ENCODE measurements around the gene KRT79.

KRT79 gene

GRCh38 chr12:52787324-52788191 lies 46.6 kb downstream of the KRT79 start:
- Mint-ChIP-seq H3K9me3 (peaks cover 5% of the 10 kb centered on the region), H3K4me1 (peaks cover 22% of the 10 kb centered on the region), H3K27ac (no peak overlapping the region), H3K4me3 (no peak overlapping the region), H3K36me3 (peaks cover 3% of the 10 kb centered on the region), H3K27me3 (peaks cover 15% of the 10 kb centered on the region)

DNA sequence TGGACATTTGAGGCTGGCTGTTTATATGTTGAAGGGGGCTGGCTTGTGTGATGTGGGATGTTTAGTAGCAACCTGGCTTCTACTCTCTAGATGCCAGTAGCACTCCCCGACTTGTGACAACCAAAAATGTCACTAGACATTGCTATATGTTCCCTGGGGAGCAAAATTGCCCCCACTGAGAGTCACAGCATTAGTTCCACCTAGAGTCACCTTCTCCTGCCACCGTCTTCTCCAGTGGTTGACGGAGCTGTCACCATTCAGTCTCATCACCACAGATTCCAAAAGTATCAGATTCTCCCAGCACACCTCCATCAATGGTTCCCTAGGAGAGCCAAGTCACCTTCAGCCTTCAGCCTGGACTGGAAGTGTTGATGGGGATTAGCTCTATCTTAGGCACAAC lies 49.2 kb downstream of the KRT79 start:
- peaks cover 11% of the 10 kb centered on the region for H3K27me3 Mint-ChIP-seq

GRCh38 chr12:52783563-52784316 lies 50.4 kb downstream of the KRT79 start:
- no peaks in the 10 kb centered on the region for H3K4me1 Mint-ChIP-seq
- H3K9me3 Mint-ChIP-seq: peaks cover 5% of the 10 kb centered on the region
- peaks cover under 1% of the 10 kb centered on the region for H3K27me3 Mint-ChIP-seq
- H3K36me3 Mint-ChIP-seq: no peaks in the 10 kb centered on the region
- no peak overlapping the region for H3K4me3 Mint-ChIP-seq
- H3K27ac Mint-ChIP-seq: no peak overlapping the region

More for the DNA sequence above, 49.2 kb downstream of the KRT79 start:
- H3K4me1 Mint-ChIP-seq: peaks cover 8% of the 10 kb centered on the region
- H3K9me3 Mint-ChIP-seq: peaks cover 5% of the 10 kb centered on the region
- no peak overlapping the region for H3K4me3 Mint-ChIP-seq
- H3K27ac Mint-ChIP-seq: no peak overlapping the region
- no peaks in the 10 kb centered on the region for H3K36me3 Mint-ChIP-seq

- Mint-ChIP-seq H3K27me3 (no peaks in the 10 kb centered on the region), H3K4me3 (no peak overlapping the region), H3K9me3 (peaks cover 5% of the 10 kb centered on the region), H3K4me1 (no peaks in the 10 kb centered on the region), H3K36me3 (no peaks in the 10 kb centered on the region), H3K27ac (no peak overlapping the region)
Measured at GRCh38 chr12:52782502-52782901, 51.6 kb downstream of the KRT79 start.

DNA sequence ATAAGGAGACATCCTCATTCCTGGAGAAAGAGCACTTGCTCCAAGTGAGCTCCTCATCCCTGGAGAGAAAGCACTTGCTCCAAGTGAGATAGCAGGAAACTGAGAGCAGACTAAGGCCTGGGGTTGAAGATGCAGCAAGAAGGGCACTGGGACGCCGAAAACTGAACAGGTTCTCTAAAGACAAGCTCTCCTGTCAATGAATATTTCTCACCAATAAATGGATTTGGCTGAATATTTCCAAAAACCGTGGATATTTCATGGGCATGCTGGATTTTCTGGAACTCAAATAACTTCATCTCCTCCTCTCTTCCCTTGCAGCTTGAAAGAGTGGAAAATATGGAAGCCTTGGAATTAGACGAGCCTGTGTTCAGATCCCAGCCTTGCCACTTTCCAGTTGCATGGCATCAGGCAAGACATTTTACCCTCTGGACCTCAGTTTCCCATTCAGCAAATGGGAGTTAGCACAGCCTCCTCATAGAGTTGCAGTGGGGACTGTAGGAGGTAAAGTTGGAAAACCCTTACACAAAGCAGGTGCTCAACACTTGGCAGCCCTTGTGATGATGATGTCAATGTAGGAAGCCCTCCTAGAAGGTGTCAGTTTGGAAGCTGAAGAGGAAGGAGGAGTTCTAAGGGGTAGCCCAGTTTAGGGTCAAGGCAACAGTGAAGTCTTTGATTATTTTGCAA lies 52.6 kb downstream of the KRT79 start:
- Mint-ChIP-seq H3K4me3 (no peak overlapping the region), H3K9me3 (peaks cover 5% of the 10 kb centered on the region), H3K4me1 (no peaks in the 10 kb centered on the region), H3K27me3 (no peaks in the 10 kb centered on the region), H3K27ac (no peak overlapping the region), H3K36me3 (no peaks in the 10 kb centered on the region)

GRCh38 chr12:52779914-52780313 lies 54.2 kb downstream of the KRT79 start:
- no peak overlapping the region for H3K27ac Mint-ChIP-seq
- no peaks in the 10 kb centered on the region for H3K4me1 Mint-ChIP-seq
- no peaks in the 10 kb centered on the region for H3K36me3 Mint-ChIP-seq
- H3K4me3 Mint-ChIP-seq: no peak overlapping the region
- no peaks in the 10 kb centered on the region for H3K9me3 Mint-ChIP-seq
- H3K27me3 Mint-ChIP-seq: no peaks in the 10 kb centered on the region

DNA sequence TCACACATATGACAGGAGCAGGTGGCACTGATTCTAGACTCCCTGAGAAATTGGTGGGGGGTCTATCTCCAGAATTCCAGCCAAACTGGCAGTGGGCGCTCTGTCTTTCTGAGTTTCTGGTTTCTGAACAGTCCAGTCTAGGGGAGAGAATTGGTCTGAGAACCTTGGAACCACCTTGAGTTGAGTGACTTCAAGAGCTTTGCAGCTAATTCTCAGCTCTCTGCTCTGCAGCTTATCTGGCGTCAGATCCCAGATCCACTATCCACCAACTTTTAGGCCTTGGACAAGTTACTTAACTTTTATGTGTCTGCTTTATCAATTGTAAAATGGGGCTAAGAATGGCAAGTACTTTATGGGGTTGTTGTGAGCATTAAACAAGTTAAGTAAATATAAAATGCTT lies 55.3 kb downstream of the KRT79 start:
- H3K36me3 Mint-ChIP-seq: no peaks in the 10 kb centered on the region
- H3K27ac Mint-ChIP-seq: no peak overlapping the region
- H3K4me1 Mint-ChIP-seq: no peaks in the 10 kb centered on the region
- H3K27me3 Mint-ChIP-seq: no peaks in the 10 kb centered on the region
- H3K9me3 Mint-ChIP-seq: no peaks in the 10 kb centered on the region
- no peak overlapping the region for H3K4me3 Mint-ChIP-seq

- H3K9me3 Mint-ChIP-seq: no peaks in the 10 kb centered on the region
- no peaks in the 10 kb centered on the region for H3K36me3 Mint-ChIP-seq
- H3K27me3 Mint-ChIP-seq: no peaks in the 10 kb centered on the region
- H3K4me1 Mint-ChIP-seq: no peaks in the 10 kb centered on the region
- no peak overlapping the region for H3K4me3 Mint-ChIP-seq
- no peak overlapping the region for H3K27ac Mint-ChIP-seq
Measured at GRCh38 chr12:52777566-52777965, 56.5 kb downstream of the KRT79 start.

DNA sequence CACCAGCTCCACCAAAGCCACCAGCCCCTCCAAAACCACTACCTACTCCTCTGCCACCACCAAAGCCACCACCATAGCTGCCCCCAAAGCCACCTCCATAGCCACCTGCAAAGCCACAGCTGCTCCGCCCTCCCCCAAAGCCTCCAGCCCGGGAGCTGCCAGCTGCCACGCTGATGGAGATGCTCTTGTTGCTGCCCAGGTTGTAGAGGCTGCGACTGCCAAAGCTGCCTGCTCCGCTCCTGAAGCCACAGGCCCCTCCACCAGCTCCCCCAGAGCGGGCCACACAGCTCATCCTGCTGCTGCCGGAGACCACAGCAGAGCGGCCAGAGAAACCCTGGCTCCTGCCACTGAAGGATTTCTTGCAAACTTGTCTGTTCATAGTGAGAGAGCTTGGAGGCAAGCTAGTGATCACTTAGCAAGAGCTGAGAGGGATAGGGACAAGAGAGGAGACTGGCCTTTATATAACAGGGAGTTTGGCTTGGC lies 57.2 kb downstream of the KRT79 start, which contains the start of gene KRT76:
TSS of gene KRT76 (minus strand) at position 433 of the 483 bp plus-strand sequence. CDS start at position 379, 54 bp downstream.
- Mint-ChIP-seq H3K9me3 (no peaks in the 10 kb centered on the region), H3K27me3 (no peaks in the 10 kb centered on the region), H3K4me3 (no peak within 1 kb of the TSS), H3K36me3 (no peaks in the 10 kb centered on the region), H3K27ac (no peak within 1 kb of the TSS), H3K4me1 (no peaks in the 10 kb centered on the region)

- no peak overlapping the region for H3K4me3 Mint-ChIP-seq
- no peaks in the 10 kb centered on the region for H3K36me3 Mint-ChIP-seq
- H3K9me3 Mint-ChIP-seq: no peaks in the 10 kb centered on the region
- no peak overlapping the region for H3K27ac Mint-ChIP-seq
- H3K4me1 Mint-ChIP-seq: no peaks in the 10 kb centered on the region
- H3K27me3 Mint-ChIP-seq: no peaks in the 10 kb centered on the region
Measured at GRCh38 chr12:52776435-52776834, 57.7 kb downstream of the KRT79 start.

DNA sequence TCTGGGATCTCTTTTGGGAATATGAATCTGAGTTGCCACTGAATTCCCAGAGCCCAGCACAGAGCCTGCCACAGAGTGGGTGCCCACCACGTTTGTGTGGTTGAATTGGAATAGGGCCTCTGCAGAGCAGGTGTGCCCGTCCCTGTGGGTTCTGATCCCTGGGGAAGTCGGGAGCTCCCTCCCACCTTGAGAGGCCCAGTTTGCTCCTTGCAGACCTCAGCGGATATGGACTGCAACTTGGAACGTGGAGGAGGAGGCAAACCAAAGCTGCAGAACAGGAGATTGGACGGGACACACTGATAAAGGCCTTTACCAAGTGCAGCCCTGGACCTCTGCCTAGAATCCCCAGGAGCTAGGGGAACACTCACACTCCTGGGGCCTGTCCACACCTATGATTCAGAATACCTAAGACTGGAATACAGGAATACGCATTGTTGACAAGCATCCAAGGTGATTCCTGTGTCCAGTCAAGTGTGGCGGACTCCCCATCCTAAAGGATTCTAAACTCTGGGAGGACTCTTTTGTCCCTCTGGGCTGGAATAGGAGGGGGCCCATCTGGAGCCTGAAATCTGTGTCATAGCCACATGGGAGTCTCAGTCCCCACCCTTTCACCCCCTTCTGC lies 59.4 kb downstream of the KRT79 start:
- H3K4me1 Mint-ChIP-seq: no peaks in the 10 kb centered on the region
- H3K9me3 Mint-ChIP-seq: no peaks in the 10 kb centered on the region
- no peak overlapping the region for H3K4me3 Mint-ChIP-seq
- no peaks in the 10 kb centered on the region for H3K27me3 Mint-ChIP-seq
- no peak overlapping the region for H3K27ac Mint-ChIP-seq
- H3K36me3 Mint-ChIP-seq: peaks cover 2% of the 10 kb centered on the region

- Mint-ChIP-seq H3K36me3 (peaks cover 2% of the 10 kb centered on the region), H3K27me3 (no peaks in the 10 kb centered on the region), H3K4me3 (no peak overlapping the region), H3K4me1 (no peaks in the 10 kb centered on the region), H3K27ac (no peak overlapping the region), H3K9me3 (no peaks in the 10 kb centered on the region)
Measured at GRCh38 chr12:52772772-52773171, 61.3 kb downstream of the KRT79 start.

GRCh38 chr12:52772188-52772587 lies 61.9 kb downstream of the KRT79 start:
- no peaks in the 10 kb centered on the region for H3K4me1 Mint-ChIP-seq
- no peak overlapping the region for H3K27ac Mint-ChIP-seq
- H3K4me3 Mint-ChIP-seq: no peak overlapping the region

GRCh38 chr12:52771505-52771904 lies 62.6 kb downstream of the KRT79 start:
- Mint-ChIP-seq H3K27me3 (no peaks in the 10 kb centered on the region), H3K36me3 (peaks cover 2% of the 10 kb centered on the region), H3K4me3 (no peak overlapping the region), H3K27ac (no peak overlapping the region), H3K4me1 (no peaks in the 10 kb centered on the region), H3K9me3 (no peaks in the 10 kb centered on the region)

More at GRCh38 chr12:52772188-52772587, 61.9 kb downstream of the KRT79 start:
- Mint-ChIP-seq H3K9me3 (no peaks in the 10 kb centered on the region), H3K27me3 (no peaks in the 10 kb centered on the region), H3K36me3 (peaks cover 2% of the 10 kb centered on the region)
